Tibial nerve (tissue), 4 donors: ENCODE results near the gene TIAM1. TPM values are rescaled to one million over a fixed set of nuclear protein-coding genes. Genes with fewer than 3 reads are reported as not detected.
A peak's percentile ranks its signal among the peaks of the same experiment; 100 is the strongest.

Experiments
- DNase-seq, 2 donors: peaks; one replicate each; pipeline ENCODE4 v3.0.0-alpha.2; 2019; ENCODE audit warnings: low spot score in 2 of 2
- H3K27ac ChIP-seq, 4 donors: fragments of 200-600 bp; sonication (generic) in 3 of 4; one replicate each; pipeline ENCODE4 v1.5.1; 2017 to 2019; ENCODE audit warnings: mild to moderate bottlenecking in 1 of 4
- H3K27me3 ChIP-seq, 2 donors: fragments of 200-600 bp; sonication (generic) in 1 of 2; one replicate each; pipeline versions ENCODE4 v1.5.1 to v1.6.0; 2017 to 2019
- H3K36me3 ChIP-seq, 3 donors: fragments of 200-600 bp; sonication (generic); one replicate each; pipeline ENCODE4 v1.5.1; 2018 to 2019
- H3K4me1 ChIP-seq, 4 donors: fragments of 200-600 bp; sonication (generic) in 3 of 4; one replicate each; pipeline ENCODE4 v1.5.1; 2017 to 2019
- H3K4me3 ChIP-seq, 4 donors: fragments of 200-600 bp; sonication (generic) in 3 of 4; one replicate each; pipeline ENCODE4 v1.5.1; 2017 to 2019; ENCODE audit warnings: mild to moderate bottlenecking in 1 of 4, moderate library complexity in 1 of 4
- H3K9me3 ChIP-seq, 4 donors: fragments of 200-600 bp; sonication (generic) in 3 of 4; one replicate each; pipeline ENCODE4 v1.5.1; 2017 to 2019
- EP300 ChIP-seq, 2 donors: sonication (generic); formaldehyde crosslinking; IDR thresholded peaks; one replicate each; pipeline ENCODE4 v1.6.1; 2017; ENCODE audit warnings: antibody characterized with exemption in 2 of 2, mild to moderate bottlenecking in 1 of 2
- POLR2A ChIP-seq, 2 donors: fragments of 450-650 bp; IDR thresholded peaks; one replicate each; pipeline ENCODE4 v1.6.1; 2017; ENCODE audit warnings: antibody characterized with exemption in 2 of 2, mild to moderate bottlenecking in 2 of 2, moderate library complexity in 2 of 2
- WGBS, 2 donors: methylation state at CpG; one replicate each; pipeline ENCODE4 v1.1.5; 2018; 5-methylcytosine and 5-hydroxymethylcytosine counted together
- total RNA-seq, 4 donors: library from RNA; depleted of rRNA; stranded (reverse); fragments of >200 nt; gene quantifications; one replicate each; pipeline ENCODE4 v1.1.0, GENCODE V29; 2016
- TF ChIP-seq, protein P1 (sequence below), 5 experiments: fragments of 200-600 bp in 3 of 5; fragments of 450-650 bp in 2 of 5; sonication (generic) in 3 of 5; IDR thresholded peaks; one replicate each; pipeline ENCODE4 v1.5.1; 2016 to 2019; ENCODE audit warnings: antibody characterized with exemption in 5 of 5, mild to moderate bottlenecking in 3 of 5, moderate library complexity in 2 of 5

The TIAM1 gene
- total RNA-seq, 4 donors from 2014 or later, result 25.3 to 44.7 (median 31.6) TPM

DNA sequence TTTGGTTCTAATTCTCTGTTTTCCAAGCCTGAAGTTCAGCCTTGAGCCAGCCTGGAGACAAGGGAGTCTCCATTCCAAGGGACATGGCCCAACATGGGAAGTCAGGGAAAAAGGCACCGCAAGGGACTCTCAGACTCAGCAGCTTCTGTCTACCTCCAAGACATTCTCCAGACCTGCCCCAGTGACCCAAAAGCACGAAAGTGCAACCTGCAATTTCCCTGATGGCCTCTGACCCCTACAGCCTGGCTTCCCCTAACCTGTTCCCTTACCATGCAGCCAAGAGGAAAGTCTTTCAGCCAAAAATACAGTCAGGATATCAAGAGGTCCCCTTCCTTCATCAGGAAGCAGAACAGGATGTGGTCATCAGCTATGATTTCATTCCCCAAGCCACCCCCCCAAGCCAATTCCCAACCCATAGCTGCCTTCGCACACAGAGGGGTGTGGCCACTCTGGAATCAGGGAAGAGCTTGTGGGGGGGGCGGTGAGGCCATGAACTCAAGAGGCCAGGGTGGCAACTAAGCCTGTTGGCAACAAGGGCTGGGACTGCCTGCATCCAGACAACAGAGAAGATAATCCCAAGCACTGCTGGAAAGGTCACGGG, 59.2 kb downstream of the TIAM1 start:
- no peaks in the 10 kb centered on the region for H3K27me3 ChIP-seq
- 77 to 80% methylated on average over 5 of the region's 5 CpGs for WGBS, 2 donors
- H3K4me3 ChIP-seq, result no peak overlapping the region
- TF ChIP-seq, protein P1, sequence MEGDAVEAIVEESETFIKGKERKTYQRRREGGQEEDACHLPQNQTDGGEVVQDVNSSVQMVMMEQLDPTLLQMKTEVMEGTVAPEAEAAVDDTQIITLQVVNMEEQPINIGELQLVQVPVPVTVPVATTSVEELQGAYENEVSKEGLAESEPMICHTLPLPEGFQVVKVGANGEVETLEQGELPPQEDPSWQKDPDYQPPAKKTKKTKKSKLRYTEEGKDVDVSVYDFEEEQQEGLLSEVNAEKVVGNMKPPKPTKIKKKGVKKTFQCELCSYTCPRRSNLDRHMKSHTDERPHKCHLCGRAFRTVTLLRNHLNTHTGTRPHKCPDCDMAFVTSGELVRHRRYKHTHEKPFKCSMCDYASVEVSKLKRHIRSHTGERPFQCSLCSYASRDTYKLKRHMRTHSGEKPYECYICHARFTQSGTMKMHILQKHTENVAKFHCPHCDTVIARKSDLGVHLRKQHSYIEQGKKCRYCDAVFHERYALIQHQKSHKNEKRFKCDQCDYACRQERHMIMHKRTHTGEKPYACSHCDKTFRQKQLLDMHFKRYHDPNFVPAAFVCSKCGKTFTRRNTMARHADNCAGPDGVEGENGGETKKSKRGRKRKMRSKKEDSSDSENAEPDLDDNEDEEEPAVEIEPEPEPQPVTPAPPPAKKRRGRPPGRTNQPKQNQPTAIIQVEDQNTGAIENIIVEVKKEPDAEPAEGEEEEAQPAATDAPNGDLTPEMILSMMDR (IDR thresholded peaks at IDR 0.05), result no peak
- TF ChIP-seq EP300 (IDR thresholded peaks at IDR 0.05) (no peak), POLR2A (IDR thresholded peaks at IDR 0.05) (no peak)
- H3K4me1 ChIP-seq, result peaks cover 0 to 7% (median 0%) of the 10 kb centered on the region in 4 donors
- no peak for DNase-seq
- H3K36me3 ChIP-seq, result no peaks in the 10 kb centered on the region
- peaks cover 0 to 6% (median 0%) of the 10 kb centered on the region in 4 donors for H3K9me3 ChIP-seq
- H3K27ac ChIP-seq, result no peak overlapping the region

GRCh38 chr21:31283025-31283424, 61.0 kb downstream of the TIAM1 start:
- Histone ChIP-seq H3K27ac (no peak overlapping the region), H3K36me3 (no peaks in the 10 kb centered on the region), H3K4me1 (peaks cover 0 to 7% (median 0%) of the 10 kb centered on the region in 4 donors), H3K9me3 (peaks cover 0 to 1% (median 0%) of the 10 kb centered on the region in 4 donors), H3K4me3 (no peak overlapping the region), H3K27me3 (no peaks in the 10 kb centered on the region)
- TF ChIP-seq EP300 (IDR thresholded peaks at IDR 0.05), result no peak
- no peak for TF ChIP-seq POLR2A (IDR thresholded peaks at IDR 0.05)
- TF ChIP-seq, protein P1 (IDR thresholded peaks at IDR 0.05), result no peak
- 78 to 86% methylated on average over 3 of the region's 3 CpGs for WGBS, 2 donors
- no peak for DNase-seq

- TF ChIP-seq, protein P1 (IDR thresholded peaks at IDR 0.05), result no peak
- TF ChIP-seq EP300 (IDR thresholded peaks at IDR 0.05) (peak in 1 of 2 donors; percentile 6), POLR2A (IDR thresholded peaks at IDR 0.05) (no peak)
- Histone ChIP-seq H3K9me3 (no peaks in the 10 kb centered on the region), H3K36me3 (no peaks in the 10 kb centered on the region), H3K27me3 (no peaks in the 10 kb centered on the region), H3K27ac (no peak overlapping the region), H3K4me1 (peaks cover 0 to 7% (median 0%) of the 10 kb centered on the region in 4 donors), H3K4me3 (no peak overlapping the region)
- peak in 1 of 2 donors; percentile 10 for DNase-seq
- 68 to 74% methylated on average over 9 of the region's 9 CpGs for WGBS, 2 donors
Measured at GRCh38 chr21:31282095-31282709, 61.9 kb downstream of the TIAM1 start.

- no peaks in the 10 kb centered on the region for H3K36me3 ChIP-seq
- WGBS, 2 donors, result 82 to 95% methylated on average over 1 of the region's 1 CpG
- no peak overlapping the region for H3K27ac ChIP-seq
- peaks cover 0 to 7% (median 0%) of the 10 kb centered on the region in 4 donors for H3K4me1 ChIP-seq
- no peaks in the 10 kb centered on the region for H3K27me3 ChIP-seq
- TF ChIP-seq EP300 (IDR thresholded peaks at IDR 0.05) (no peak), POLR2A (IDR thresholded peaks at IDR 0.05) (no peak)
- TF ChIP-seq, protein P1 (IDR thresholded peaks at IDR 0.05), result no peak
- no peak for DNase-seq
- H3K4me3 ChIP-seq, result no peak overlapping the region
- no peaks in the 10 kb centered on the region for H3K9me3 ChIP-seq
Measured at GRCh38 chr21:31281561-31281960, 62.5 kb downstream of the TIAM1 start.

GRCh38 chr21:31279986-31280385, 64.1 kb downstream of the TIAM1 start:
- DNase-seq, result no peak
- 83 to 90% methylated on average over 9 of the region's 9 CpGs for WGBS, 2 donors
- H3K9me3 ChIP-seq, result no peaks in the 10 kb centered on the region
- no peak overlapping the region for H3K27ac ChIP-seq
- H3K27me3 ChIP-seq, result no peaks in the 10 kb centered on the region
- peaks cover 0 to 7% (median 0%) of the 10 kb centered on the region in 4 donors for H3K4me1 ChIP-seq
- no peak overlapping the region for H3K4me3 ChIP-seq
- TF ChIP-seq EP300 (IDR thresholded peaks at IDR 0.05), result no peak
- TF ChIP-seq, protein P1 (IDR thresholded peaks at IDR 0.05), result no peak
- no peak for TF ChIP-seq POLR2A (IDR thresholded peaks at IDR 0.05)
- H3K36me3 ChIP-seq, result no peaks in the 10 kb centered on the region
